ENCODE results near the gene SF1.

Gene SF1

DNA sequence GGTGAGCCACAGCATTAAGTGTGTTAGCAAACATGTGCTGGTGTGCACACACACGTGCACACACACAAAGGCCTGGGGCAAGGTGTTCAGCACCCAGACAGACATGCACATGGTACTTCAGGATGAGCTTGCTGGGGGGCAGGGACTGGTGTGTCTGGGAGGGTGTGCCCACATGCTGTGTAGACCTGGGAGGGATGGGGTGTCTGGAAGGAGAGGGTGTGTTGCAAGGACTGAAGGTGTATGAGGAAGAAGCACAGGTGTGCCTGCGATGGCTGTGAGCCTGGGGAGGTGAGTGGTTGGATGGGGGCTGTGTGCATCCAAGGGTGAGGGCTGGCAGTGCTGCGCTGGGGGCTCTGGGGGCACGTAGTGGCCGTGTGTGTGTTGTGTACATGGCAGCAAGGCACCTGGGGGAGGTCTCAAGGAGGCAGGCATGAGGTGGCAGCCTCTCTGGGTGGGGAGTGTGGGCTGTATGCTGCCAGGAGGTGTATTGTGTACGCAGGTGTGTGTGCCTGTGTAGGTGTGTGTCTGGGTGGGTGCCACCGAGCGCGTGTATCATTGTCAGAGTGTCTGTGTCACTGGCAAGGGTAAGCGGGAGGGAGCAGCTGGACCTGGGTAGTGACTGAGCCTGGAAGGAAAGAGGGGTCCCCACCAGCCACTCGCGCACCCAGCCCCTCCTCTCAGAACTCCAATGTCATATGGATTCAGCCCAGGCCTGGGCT, 57.5 kb downstream of the SF1 start:
- TF ChIP-seq, protein P1, sequence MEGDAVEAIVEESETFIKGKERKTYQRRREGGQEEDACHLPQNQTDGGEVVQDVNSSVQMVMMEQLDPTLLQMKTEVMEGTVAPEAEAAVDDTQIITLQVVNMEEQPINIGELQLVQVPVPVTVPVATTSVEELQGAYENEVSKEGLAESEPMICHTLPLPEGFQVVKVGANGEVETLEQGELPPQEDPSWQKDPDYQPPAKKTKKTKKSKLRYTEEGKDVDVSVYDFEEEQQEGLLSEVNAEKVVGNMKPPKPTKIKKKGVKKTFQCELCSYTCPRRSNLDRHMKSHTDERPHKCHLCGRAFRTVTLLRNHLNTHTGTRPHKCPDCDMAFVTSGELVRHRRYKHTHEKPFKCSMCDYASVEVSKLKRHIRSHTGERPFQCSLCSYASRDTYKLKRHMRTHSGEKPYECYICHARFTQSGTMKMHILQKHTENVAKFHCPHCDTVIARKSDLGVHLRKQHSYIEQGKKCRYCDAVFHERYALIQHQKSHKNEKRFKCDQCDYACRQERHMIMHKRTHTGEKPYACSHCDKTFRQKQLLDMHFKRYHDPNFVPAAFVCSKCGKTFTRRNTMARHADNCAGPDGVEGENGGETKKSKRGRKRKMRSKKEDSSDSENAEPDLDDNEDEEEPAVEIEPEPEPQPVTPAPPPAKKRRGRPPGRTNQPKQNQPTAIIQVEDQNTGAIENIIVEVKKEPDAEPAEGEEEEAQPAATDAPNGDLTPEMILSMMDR (conservative IDR thresholded peaks at IDR 0.05; ENCODE audit: low read depth, low read length) = no peak
- no peak for DNase-seq (ENCODE audit: low read depth)

DNA sequence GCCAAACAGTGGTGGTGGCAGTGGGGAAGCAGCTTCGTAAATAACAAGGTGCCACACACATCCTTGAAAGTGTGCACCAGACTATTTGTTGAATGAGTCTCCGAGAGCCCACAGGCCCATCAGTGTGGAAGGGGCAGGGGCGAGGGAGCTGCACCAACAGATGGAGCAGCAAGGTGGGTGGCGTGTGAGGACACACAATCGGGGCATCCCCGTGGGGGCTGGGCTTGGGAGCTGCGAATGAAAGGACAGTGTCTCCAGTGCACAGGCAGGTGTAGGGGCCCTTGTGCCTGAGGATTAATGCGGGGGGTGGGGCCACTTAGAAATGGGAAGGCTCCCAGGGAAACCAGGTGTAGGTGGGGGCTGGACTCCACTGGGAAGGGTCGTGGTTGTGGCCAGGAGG, 58.2 kb downstream of the SF1 start:
- TF ChIP-seq, protein P1 (conservative IDR thresholded peaks at IDR 0.05; ENCODE audit: low read depth, low read length) = no peak
- no peak overlapping the region for H3K4me3 ChIP-seq (ENCODE audit: low read depth, low read length)

More for the DNA sequence above, 57.5 kb downstream of the SF1 start:
- no peak overlapping the region for H3K4me3 ChIP-seq (ENCODE audit: low read depth, low read length)

DNA sequence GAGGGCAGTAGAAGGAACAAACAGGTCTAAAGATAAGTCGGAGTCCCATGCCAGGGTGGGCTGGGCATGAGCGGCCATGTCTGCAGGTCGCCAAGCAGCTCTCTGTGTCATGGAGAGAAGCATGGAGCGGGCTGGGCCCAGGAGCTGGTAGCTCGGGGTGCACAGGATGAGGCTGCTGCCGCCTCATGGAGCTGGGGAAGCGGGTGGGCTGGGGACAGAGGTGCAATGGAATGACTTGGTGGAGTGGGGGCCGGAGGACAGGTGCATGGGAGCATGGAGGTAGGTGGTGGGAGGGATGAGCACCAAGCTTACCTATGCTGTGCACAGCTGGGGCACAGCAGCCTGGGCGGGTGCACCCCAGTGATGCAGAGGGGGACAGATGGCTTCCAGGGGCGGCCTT, 58.9 kb downstream of the SF1 start:
- DNase-seq (ENCODE audit: low read depth) = no peak
- H3K4me3 ChIP-seq (ENCODE audit: low read depth, low read length) = no peak overlapping the region
- TF ChIP-seq, protein P1 (conservative IDR thresholded peaks at IDR 0.05; ENCODE audit: low read depth, low read length) = no peak

More for the DNA sequence above, 58.2 kb downstream of the SF1 start:
- DNase-seq (ENCODE audit: low read depth) = no peak

DNA sequence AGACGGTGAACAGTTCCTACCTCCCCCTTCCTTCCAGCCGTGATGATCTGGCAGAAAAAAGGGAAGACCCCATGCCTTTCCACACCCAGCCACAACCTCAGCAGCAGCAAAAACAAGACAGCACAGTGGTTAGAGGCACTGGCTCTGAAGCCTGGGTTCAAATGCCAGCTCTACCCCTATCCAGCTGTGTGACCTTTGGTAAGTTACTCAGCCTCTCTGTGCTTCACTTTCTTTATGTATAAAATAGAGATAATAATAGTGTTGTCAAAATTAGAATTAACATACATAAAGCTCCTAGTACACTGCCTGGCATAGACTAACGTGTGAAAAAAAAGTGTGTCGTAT, 59.6 kb downstream of the SF1 start:
- no peak overlapping the region for H3K4me3 ChIP-seq (ENCODE audit: low read depth, low read length)
- DNase-seq (ENCODE audit: low read depth) = no peak
- TF ChIP-seq, protein P1 (conservative IDR thresholded peaks at IDR 0.05; ENCODE audit: low read depth, low read length) = no peak

DNA sequence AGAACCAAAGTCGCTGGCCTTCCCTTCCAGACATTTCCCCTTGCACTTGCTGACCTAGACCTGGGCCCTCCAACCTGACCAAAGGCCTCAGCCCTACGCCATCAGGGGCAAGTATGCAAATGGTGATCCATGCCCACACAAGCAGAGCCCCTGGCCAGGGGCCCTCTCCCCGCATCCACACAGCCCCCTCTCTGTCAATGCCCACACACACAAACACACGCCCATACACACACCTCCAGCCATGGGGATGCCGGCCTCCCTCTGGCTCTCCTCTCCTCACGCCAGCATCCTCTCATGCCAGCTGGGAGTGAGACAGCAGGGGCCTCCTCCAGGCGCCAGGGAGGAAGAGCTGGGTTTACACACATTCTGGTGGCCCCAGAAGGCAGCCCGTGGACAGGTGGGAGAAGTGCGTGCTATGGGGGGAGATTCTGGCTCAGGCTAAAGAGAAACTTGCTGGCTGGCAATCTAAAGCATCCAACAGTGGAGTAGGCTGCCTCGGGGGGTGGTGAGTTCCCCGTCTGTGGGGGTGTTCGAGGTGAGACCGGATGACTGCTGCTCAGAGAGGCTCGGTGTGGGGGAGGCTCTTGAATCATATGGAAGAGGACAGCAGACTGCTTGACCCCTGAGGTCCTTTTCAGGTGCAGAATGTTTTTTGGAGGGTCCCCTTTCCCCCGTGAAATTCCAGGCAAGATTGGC, 60.1 kb downstream of the SF1 start:
- DNase-seq (ENCODE audit: low read depth) = no peak
- TF ChIP-seq, protein P1 (conservative IDR thresholded peaks at IDR 0.05; ENCODE audit: low read depth, low read length) = no peak
- no peak overlapping the region for H3K4me3 ChIP-seq (ENCODE audit: low read depth, low read length)

DNA sequence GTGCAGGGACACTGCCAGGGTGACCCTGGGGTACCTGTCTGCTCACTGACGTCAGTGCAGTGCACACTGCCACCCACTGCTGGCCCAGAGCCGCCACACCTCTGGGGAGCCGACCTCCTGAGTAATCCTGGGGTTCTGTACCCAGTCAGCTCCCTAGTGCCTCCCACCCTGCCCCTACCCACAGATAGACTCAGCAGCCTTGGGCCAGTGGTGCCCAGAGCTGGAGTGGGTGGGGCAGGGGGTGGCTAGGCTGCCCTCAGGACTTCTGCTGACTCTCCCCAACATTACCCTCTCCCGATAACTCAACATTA, 61.1 kb downstream of the SF1 start:
- DNase-seq (ENCODE audit: low read depth) = no peak
- TF ChIP-seq, protein P1 (conservative IDR thresholded peaks at IDR 0.05; ENCODE audit: low read depth, low read length) = no peak
- no peak overlapping the region for H3K4me3 ChIP-seq (ENCODE audit: low read depth, low read length)
